Activated CD4-positive, alpha-beta memory T cell treated with anti-CD3 and anti-CD28 coated beads, Interleukin-2, amount 10 ng/mL, durations not matched to agents 7 days and 5 days (primary cell): ENCODE measurements around the gene NOP58. TPM values are rescaled to one million over a fixed set of nuclear protein-coding genes. Genes with fewer than 3 reads are reported as not detected.

Experiments used
- total RNA-seq, 2 experiments: library from RNA; stranded (reverse); gene quantifications; one replicate each; pipeline ENCODE4 v1.2.3, GENCODE V29; 2021

Gene NOP58
- total RNA-seq, 2 experiments from 2014 or later = 103 to 108 TPM

Other genes with a start within 250 kb of the NOP58 start
- under 1 TPM; 0.60 to 0.63 TPM for gene FZD7, start 231.9 kb upstream of the NOP58 start, total RNA-seq
- gene KIAA2012, start 192.5 kb upstream of the NOP58 start, total RNA-seq = not detected
- 100 to 1,000 TPM in 1 of 2 experiments, 10 to 100 TPM in 1; 99.7 to 103 TPM for gene SUMO1, start 27.2 kb upstream of the NOP58 start, total RNA-seq
- 10 to 100 TPM in 1 of 2 experiments, 1 to 10 TPM in 1; 9.7 to 10.6 TPM for gene BMPR2, start 110.6 kb downstream of the NOP58 start, total RNA-seq